NAMALWA (cell line): ENCODE data around the gene MARCHF4.
"Not testable (repeated sequence)": the region's sequence is repeated elsewhere in the genome, so short reads cannot be mapped to it uniquely, and the experiment has no call there.

ENCODE experiments used
- DNase-seq: peaks from one replicate; pipeline ENCODE4 v3.0.0-alpha.2; 2015; ENCODE audit warnings: low spot score

Gene MARCHF4

GRCh38 chr2:216392018-216392562, 19.8 kb upstream of the MARCHF4 start:
- DNase-seq, result no peak

- DNase-seq, result no peak
Observed at GRCh38 chr2:216391401-216391800, 19.1 kb upstream of the MARCHF4 start.

- DNase-seq, result no peak
Observed at GRCh38 chr2:216389570-216389969, 17.3 kb upstream of the MARCHF4 start.

GRCh38 chr2:216388046-216388884, 16.0 kb upstream of the MARCHF4 start:
- no peak for DNase-seq

- DNase-seq, result no peak
Observed at GRCh38 chr2:216387262-216387661, 15.0 kb upstream of the MARCHF4 start.

GRCh38 chr2:216385478-216385877, 13.2 kb upstream of the MARCHF4 start:
- DNase-seq, result no peak

GRCh38 chr2:216384409-216384808, 12.1 kb upstream of the MARCHF4 start:
- not testable (repeated sequence) for DNase-seq

GRCh38 chr2:216379977-216380376, 7.7 kb upstream of the MARCHF4 start:
- no peak for DNase-seq

- DNase-seq, result no peak
Observed at GRCh38 chr2:216375286-216375685, 3.0 kb upstream of the MARCHF4 start.

- no peak for DNase-seq
Observed at GRCh38 chr2:216373896-216374295, 1.6 kb upstream of the MARCHF4 start.

GRCh38 chr2:216372761-216373291, 543 bp upstream of the MARCHF4 start:
- DNase-seq, result no peak

GRCh38 chr2:216370961-216371712, 1.1 kb downstream of the MARCHF4 start:
- DNase-seq, result no peak

GRCh38 chr2:216369821-216370220, 2.5 kb downstream of the MARCHF4 start:
- DNase-seq, result no peak

GRCh38 chr2:216366777-216367471, 5.4 kb downstream of the MARCHF4 start:
- no peak for DNase-seq

GRCh38 chr2:216365518-216365917, 6.8 kb downstream of the MARCHF4 start:
- no peak for DNase-seq

- DNase-seq, result no peak
Observed at GRCh38 chr2:216363221-216363620, 9.1 kb downstream of the MARCHF4 start.

- DNase-seq, result no peak
Observed at GRCh38 chr2:216362730-216363129, 9.6 kb downstream of the MARCHF4 start.

GRCh38 chr2:216355711-216356110, 16.6 kb downstream of the MARCHF4 start:
- DNase-seq, result no peak

GRCh38 chr2:216354306-216354705, 18.0 kb downstream of the MARCHF4 start:
- no peak for DNase-seq

GRCh38 chr2:216352653-216353270, 19.5 kb downstream of the MARCHF4 start:
- no peak for DNase-seq

- DNase-seq, result no peak
Observed at GRCh38 chr2:216351172-216351925, 20.9 kb downstream of the MARCHF4 start.
